Pancreas (tissue), 10 donors: Measurements from ENCODE around the gene SERPINB7. TPM values are rescaled to one million over a fixed set of nuclear protein-coding genes. Genes with fewer than 3 reads are reported as not detected.

Source experiments
- ATAC-seq, 4 donors: fragments of 200-7000 bp; cut with Tn5 transposase; one replicate each; pipeline versions ENCODE4 v1.8.0 to v1.9.1; 2020; ENCODE audit warnings: mild to moderate bottlenecking in 4 of 4, moderate library complexity in 4 of 4
- DNase-seq, 6 donors: peaks; one replicate each; pipeline ENCODE4 v3.0.0-alpha.2; 2020
- FAIRE-seq: peaks from 2 replicates; lab custom pipeline; 2012; peaks lifted over from hg19 to GRCh38; lab: Jason Lieb, UNC
- H3K27ac ChIP-seq, 4 donors: fragments of 200-600 bp; sonication (generic); 1 replicate in 3 of 4; 2 replicates in 1 of 4; pipeline versions ENCODE4 v1.5.0 to v1.8.0; 2020
- H3K27me3 ChIP-seq, 4 donors: fragments of 200-600 bp; one replicate each; pipeline ENCODE4 v1.8.0; 2021
- H3K36me3 ChIP-seq, 3 donors: fragments of 200-600 bp; sonication (generic) in 1 of 3; one replicate each; pipeline versions ENCODE4 v1.5.0 to v1.8.0; 2020 to 2021
- H3K4me1 ChIP-seq, 3 donors: fragments of 200-600 bp; one replicate each; pipeline ENCODE4 v1.8.0; 2021
- H3K4me3 ChIP-seq, 4 donors: fragments of 200-600 bp; sonication (generic) in 2 of 4; one replicate each; pipeline versions ENCODE4 v1.5.0 to v1.8.0; 2020 to 2021
- H3K9me3 ChIP-seq, 4 donors: fragments of 200-600 bp; one replicate each; pipeline ENCODE4 v1.8.0; 2021
- WGBS, 2 donors: extraction: QIAGEN DNeasy Blood & Tissue Kit; methylation state at CpG; one replicate each; pipeline ENCODE4 v1.1.7; 2013; 5-methylcytosine and 5-hydroxymethylcytosine counted together
- intact Hi-C, 3 donors: fragments of 100-400 bp; cut with DNase I; formaldehyde crosslinking; loops; one replicate each; pipeline versions ENCODE4 v1.11.1 to v1.14.2; 2022
- polyA plus RNA-seq, 2 donors: library from polyadenylated mRNA; stranded (reverse); fragments of 200-250 nt; gene quantifications; one replicate each; pipeline ENCODE4 v1.2.3, GENCODE V29; 2013
- total RNA-seq, 6 donors: library from RNA; stranded (reverse); fragmentation: NEBNext Ultra II Directional in 4 of 6; extraction: Animal tissue kit (Norgen Biotek cat#: 25700) in 4 of 6; gene quantifications; one replicate each; pipeline versions ENCODE4 v1.2.1 to v1.2.4, GENCODE V29; 2021 to 2023
- TF ChIP-seq, protein P1 (sequence below), 4 donors: fragments of 200-600 bp; sonication (generic) in 3 of 4; IDR thresholded peaks; one replicate each; pipeline versions ENCODE4 v1.5.0 to v1.8.0; 2021; ENCODE audit warnings: antibody characterized with exemption in 4 of 4
- donor health status: healthy with polysubstance abuse.
- donor health status: DM: no; HTN: no; CAD: no; lungs with moderate emphysema.
- donor health status: DM: no; HTN: no; CAD: no.
- donor health status: control.
- donor health status: control.
- donor health status: Bipolar disorder and iron deficiency.
- donor health status: DM: yes; HTN: yes; CAD: no.
- donor health status: DM: no; HTN: no; CAD: no.
- donor health status: DM: no; HTN: no; CAD: no.
- donor health status: DM: yes; HTN: yes; CAD: no.

Gene SERPINB7
- total and polyA plus RNA-seq, 8 donors, result not detected

DNA sequence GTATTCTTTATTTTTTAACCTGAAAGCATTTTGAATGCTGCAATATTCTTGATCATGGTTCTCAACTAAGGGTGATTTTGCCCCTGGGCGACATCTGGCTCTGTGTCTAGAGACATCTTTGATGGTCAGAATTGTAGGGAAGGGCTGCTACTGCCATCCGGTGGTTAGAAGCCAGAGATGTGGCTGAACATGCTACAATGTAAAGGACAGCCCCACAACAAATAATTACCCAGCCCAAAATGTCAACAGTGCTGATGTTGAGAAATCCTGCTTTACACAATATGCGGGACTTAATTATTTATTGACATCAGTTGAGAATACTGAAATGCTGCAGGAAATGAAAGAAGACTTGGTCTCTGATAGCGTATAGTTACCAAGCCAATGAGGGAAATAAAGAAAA lies 74.8 kb downstream of the SERPINB7 start:
- H3K27ac ChIP-seq, result no peak overlapping the region
- intact Hi-C loops, result loop anchor here in 1 of 3 donors (10.0 kb wide), 1 partner anchor 335 kb away; no protein-coding TSS in a partner anchor
- no peaks in the 10 kb centered on the region for H3K9me3 ChIP-seq
- TF ChIP-seq, protein P1, sequence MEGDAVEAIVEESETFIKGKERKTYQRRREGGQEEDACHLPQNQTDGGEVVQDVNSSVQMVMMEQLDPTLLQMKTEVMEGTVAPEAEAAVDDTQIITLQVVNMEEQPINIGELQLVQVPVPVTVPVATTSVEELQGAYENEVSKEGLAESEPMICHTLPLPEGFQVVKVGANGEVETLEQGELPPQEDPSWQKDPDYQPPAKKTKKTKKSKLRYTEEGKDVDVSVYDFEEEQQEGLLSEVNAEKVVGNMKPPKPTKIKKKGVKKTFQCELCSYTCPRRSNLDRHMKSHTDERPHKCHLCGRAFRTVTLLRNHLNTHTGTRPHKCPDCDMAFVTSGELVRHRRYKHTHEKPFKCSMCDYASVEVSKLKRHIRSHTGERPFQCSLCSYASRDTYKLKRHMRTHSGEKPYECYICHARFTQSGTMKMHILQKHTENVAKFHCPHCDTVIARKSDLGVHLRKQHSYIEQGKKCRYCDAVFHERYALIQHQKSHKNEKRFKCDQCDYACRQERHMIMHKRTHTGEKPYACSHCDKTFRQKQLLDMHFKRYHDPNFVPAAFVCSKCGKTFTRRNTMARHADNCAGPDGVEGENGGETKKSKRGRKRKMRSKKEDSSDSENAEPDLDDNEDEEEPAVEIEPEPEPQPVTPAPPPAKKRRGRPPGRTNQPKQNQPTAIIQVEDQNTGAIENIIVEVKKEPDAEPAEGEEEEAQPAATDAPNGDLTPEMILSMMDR (IDR thresholded peaks at IDR 0.05), result no peak
- no peak for DNase-seq
- no peaks in the 10 kb centered on the region for H3K27me3 ChIP-seq
- H3K4me1 ChIP-seq, result no peaks in the 10 kb centered on the region
- no peak overlapping the region for H3K4me3 ChIP-seq
- no peaks in the 10 kb centered on the region for H3K36me3 ChIP-seq
- FAIRE-seq, result no peak
- 33 to 34% methylated on average over 4 of the region's 4 CpGs for WGBS, 2 donors
- peak in 3 of 4 donors; percentile 35 to 49 (median 44) for ATAC-seq

DNA sequence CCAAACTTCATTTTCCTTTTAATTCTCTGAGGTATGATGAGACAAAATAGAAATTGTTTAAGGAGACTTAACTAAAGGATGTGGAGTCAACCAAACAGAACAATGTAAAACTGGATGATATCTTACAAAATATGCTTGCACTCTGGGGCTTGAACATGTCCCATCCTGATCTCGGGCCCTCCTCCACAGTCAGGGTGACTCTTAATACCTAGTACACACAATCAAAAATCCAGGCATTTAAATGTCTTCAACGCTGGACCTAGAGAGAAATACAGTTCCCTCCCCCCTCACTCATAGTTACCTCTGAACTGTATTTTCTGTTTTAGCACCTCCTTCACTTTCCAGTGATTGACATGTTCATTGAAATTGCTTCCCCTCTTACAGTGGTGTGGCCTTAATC lies 75.4 kb downstream of the SERPINB7 start:
- H3K27ac ChIP-seq, result no peak overlapping the region
- intact Hi-C loops, result loop anchor here in 1 of 3 donors (10.0 kb wide), 1 partner anchor 336 kb away; no protein-coding TSS in a partner anchor
- ATAC-seq (no peak), FAIRE-seq (no peak), DNase-seq (no peak)
- no peak overlapping the region for H3K4me3 ChIP-seq
- no peaks in the 10 kb centered on the region for H3K4me1 ChIP-seq
- H3K36me3 ChIP-seq, result no peaks in the 10 kb centered on the region
- TF ChIP-seq, protein P1 (IDR thresholded peaks at IDR 0.05), result no peak
- no peaks in the 10 kb centered on the region for H3K27me3 ChIP-seq
- 48 to 65% methylated on average over 2 of the region's 2 CpGs for WGBS, 2 donors
- no peaks in the 10 kb centered on the region for H3K9me3 ChIP-seq

Other genes starting within 250 kb of the SERPINB7 start
- not detected for gene SERPINB12, start 233.0 kb upstream of the SERPINB7 start, total RNA-seq
- gene SERPINB12, start 233.0 kb upstream of the SERPINB7 start, polyA plus RNA-seq, result not detected
- not detected for gene SERPINB13, start 188.1 kb upstream of the SERPINB7 start, total RNA-seq
- gene SERPINB13, start 188.1 kb upstream of the SERPINB7 start, polyA plus RNA-seq, result not detected
- gene SERPINB4, start 131.2 kb upstream of the SERPINB7 start, total RNA-seq, result not detected
- not detected for gene SERPINB4, start 131.2 kb upstream of the SERPINB7 start, polyA plus RNA-seq
- gene SERPINB3, start 113.5 kb upstream of the SERPINB7 start, total RNA-seq, result not detected
- under 1 TPM in 1 of 2 donors, not detected in 1; 0.07 TPM for gene SERPINB3, start 113.5 kb upstream of the SERPINB7 start, polyA plus RNA-seq
- gene SERPINB11, start 72.5 kb upstream of the SERPINB7 start, total RNA-seq, result not detected
- gene SERPINB11, start 72.5 kb upstream of the SERPINB7 start, polyA plus RNA-seq, result not detected
- 1 to 10 TPM in 2 of 6 donors, under 1 TPM in 3, not detected in 1; 0.22 to 9.7 (median 0.40) TPM for gene SERPINB2, start 112.3 kb downstream of the SERPINB7 start, total RNA-seq
- gene SERPINB2, start 112.3 kb downstream of the SERPINB7 start, polyA plus RNA-seq, result under 1 TPM; 0.46 to 0.52 TPM
- not detected for gene SERPINB10, start 132.5 kb downstream of the SERPINB7 start, total RNA-seq
- not detected for gene SERPINB10, start 132.5 kb downstream of the SERPINB7 start, polyA plus RNA-seq
- 1 to 10 TPM in 1 of 6 donors, under 1 TPM in 1, not detected in 4; 0.24 to 3.2 TPM for gene HMSD, start 173.9 kb downstream of the SERPINB7 start, total RNA-seq
- gene HMSD, start 173.9 kb downstream of the SERPINB7 start, polyA plus RNA-seq, result under 1 TPM; 0.08 to 0.42 TPM
- 10 to 100 TPM in 2 of 6 donors, 1 to 10 TPM in 4; 2.8 to 11.5 (median 4.0) TPM for gene SERPINB8, start 194.7 kb downstream of the SERPINB7 start, total RNA-seq
- 1 to 10 TPM; 3.1 to 5.6 TPM for gene SERPINB8, start 194.7 kb downstream of the SERPINB7 start, polyA plus RNA-seq